Coronary artery (tissue), 2 donors: ENCODE data around the gene GALNT18.
"Not testable (repeated sequence)": the region's sequence is repeated elsewhere in the genome, so short reads cannot be mapped to it uniquely, and the experiment has no call there.

Source experiments
- DNase-seq: peaks from one replicate; pipeline ENCODE4 v3.0.0-alpha.2; 2017; ENCODE audit warnings: low spot score
- H3K27ac ChIP-seq, 2 donors: fragments of 200-600 bp; sonication (generic); one replicate each; pipeline ENCODE4 v1.5.1; 2016 to 2019
- H3K4me3 ChIP-seq: fragments of 200-600 bp; sonication (generic); 2 replicates; pipeline ENCODE4 v1.5.1; 2016; ENCODE audit warnings: mild to moderate bottlenecking, moderate library complexity
- TF ChIP-seq, protein P1 (sequence below): fragments of 200-600 bp; sonication (generic); IDR thresholded peaks from one replicate; pipeline ENCODE4 v1.5.1; 2019; ENCODE audit warnings: antibody characterized with exemption

The GALNT18 gene

DNA sequence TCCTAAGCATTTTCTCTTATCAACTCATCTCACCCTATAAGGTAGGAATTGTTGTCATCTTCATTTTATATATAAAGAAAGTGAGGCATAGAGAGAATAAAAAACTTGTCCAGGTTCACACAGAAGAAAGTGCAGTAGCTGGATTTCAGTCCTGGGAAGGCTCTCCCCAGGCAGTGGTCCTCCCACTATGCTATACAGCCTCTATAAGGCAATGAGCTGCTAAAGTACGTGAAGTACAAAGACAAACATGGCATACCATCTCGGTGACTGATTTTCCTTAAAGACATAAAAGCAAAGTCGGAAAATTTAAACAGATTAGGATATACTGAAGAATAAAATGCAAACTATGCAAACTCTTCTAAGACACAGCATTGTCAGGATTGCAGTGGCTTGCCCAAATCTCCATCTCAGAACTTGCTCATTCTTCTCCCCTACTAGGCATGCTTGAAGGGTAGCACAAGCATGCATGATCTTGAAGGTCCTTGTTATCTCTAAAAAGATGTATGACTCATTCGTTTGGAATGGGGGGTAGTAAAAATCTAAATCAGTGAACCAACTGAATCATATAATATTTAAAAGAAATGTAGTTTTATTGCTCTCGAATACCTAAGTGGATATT is 171.0 kb downstream of the GALNT18 start:
- H3K4me3 ChIP-seq = no peak overlapping the region
- peak overlapping the region; percentile 43 to 90 for H3K27ac ChIP-seq
- TF ChIP-seq, protein P1, sequence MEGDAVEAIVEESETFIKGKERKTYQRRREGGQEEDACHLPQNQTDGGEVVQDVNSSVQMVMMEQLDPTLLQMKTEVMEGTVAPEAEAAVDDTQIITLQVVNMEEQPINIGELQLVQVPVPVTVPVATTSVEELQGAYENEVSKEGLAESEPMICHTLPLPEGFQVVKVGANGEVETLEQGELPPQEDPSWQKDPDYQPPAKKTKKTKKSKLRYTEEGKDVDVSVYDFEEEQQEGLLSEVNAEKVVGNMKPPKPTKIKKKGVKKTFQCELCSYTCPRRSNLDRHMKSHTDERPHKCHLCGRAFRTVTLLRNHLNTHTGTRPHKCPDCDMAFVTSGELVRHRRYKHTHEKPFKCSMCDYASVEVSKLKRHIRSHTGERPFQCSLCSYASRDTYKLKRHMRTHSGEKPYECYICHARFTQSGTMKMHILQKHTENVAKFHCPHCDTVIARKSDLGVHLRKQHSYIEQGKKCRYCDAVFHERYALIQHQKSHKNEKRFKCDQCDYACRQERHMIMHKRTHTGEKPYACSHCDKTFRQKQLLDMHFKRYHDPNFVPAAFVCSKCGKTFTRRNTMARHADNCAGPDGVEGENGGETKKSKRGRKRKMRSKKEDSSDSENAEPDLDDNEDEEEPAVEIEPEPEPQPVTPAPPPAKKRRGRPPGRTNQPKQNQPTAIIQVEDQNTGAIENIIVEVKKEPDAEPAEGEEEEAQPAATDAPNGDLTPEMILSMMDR = no peak
- DNase-seq = no peak

DNA sequence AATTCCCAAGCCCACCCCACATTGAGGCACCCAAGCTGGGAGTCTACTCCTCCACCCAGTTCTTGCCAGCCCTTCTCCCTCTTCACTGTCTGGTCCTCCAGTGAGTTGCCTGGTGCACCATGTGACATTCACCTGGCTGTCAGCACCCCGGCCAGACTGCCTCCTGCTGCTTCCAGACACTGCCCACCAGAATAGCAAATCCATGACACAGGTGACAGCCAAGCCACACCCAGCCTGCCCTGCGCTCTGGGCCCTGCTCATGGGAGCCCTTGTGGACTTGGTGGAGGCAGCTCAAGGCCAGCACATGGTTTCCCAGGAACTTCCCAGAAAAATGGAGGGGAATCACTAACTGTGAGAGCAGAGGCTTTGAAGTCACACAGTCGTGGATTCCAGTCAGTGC is 172.5 kb downstream of the GALNT18 start:
- Histone ChIP-seq H3K27ac (peak overlapping the region in 1 of 2 donors; percentile 90), H3K4me3 (no peak overlapping the region)
- TF ChIP-seq, protein P1 = no peak
- no peak for DNase-seq

DNA sequence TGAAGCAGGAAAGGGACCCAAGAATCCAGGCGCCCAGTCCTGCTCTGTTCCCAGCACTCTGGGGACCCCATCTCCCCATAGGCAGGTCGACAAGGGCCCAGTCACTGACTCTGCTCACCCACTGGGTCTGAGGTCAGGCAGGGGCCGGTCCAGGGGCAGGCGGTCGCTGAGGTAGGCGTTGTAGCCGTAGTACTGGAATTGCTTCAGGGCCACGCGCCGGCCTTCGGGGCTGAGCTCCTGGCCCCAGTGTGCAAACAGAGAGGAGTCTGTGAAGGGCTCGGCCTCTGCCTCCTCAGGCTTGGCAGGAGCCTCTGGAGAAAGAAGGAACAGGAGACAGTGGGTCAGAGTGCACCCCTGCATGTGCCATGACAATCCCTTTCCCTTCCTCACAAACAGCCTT is 173.2 kb downstream of the GALNT18 start:
- Histone ChIP-seq H3K4me3 (no peak overlapping the region), H3K27ac (peak overlapping the region in 1 of 2 donors; percentile 90)
- TF ChIP-seq, protein P1 = no peak
- DNase-seq = no peak

DNA sequence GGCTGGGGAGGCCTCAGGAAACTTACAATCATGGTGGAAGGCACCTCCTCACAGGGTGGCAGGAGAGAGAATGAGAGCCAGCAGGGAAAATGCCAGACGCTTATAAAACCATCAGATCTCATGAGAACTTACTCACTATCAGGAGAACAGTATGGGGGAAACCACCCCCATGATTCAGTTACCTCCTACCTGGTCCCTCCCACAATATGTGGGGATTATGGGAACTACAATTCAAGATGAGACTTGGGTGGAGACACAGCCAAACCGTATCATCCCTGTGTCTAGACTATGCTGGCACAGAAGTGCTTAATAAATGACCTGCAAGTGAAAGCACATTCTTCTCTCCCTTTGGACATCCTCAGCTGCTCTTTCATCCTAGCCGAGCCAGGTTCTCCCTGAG is 174.2 kb downstream of the GALNT18 start:
- not testable (repeated sequence) for H3K4me3 ChIP-seq, H3K27ac ChIP-seq, DNase-seq

DNA sequence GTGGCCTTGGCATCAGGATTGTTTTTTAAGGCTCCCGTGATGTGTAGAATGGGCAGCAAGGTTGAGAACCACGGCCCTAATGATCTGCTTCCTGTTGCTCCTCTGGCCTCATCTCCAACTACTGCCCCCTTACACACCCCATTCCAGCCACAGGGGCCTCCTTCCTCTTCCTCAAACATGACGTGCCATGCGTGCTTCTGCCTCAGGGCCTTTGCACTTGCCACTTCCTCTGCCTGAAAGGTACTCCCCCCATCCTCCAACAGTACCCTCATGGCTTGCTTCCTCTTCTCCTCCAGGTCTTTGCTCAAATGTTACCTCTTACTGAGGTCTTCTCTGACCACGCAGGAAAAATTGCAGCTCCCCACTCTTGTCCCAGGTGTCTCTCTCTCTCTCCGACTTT is 174.8 kb downstream of the GALNT18 start:
- no peak for DNase-seq
- Histone ChIP-seq H3K27ac (peak overlapping the region in 1 of 2 donors; percentile 6), H3K4me3 (no peak overlapping the region)
- TF ChIP-seq, protein P1 = no peak

DNA sequence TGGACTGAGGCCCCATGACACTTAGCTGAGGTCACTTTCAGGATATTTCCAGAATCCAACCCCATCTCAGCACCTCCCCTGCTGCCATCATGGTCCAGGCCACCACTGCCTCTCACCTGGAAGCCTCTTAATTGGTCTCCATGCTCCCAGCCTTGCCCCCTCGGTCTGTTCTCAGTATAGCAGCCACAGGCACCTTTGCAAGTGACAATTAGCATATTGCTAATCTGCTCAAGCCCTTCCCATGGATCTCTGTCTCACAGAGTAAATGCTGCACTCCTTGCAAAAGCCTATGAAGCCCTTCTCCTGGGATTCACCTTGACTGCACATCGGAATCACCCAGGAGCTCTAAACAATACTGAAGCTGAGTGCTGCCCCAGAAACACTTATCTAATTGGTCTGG is 175.2 kb downstream of the GALNT18 start:
- TF ChIP-seq, protein P1 = no peak
- DNase-seq = no peak

DNA sequence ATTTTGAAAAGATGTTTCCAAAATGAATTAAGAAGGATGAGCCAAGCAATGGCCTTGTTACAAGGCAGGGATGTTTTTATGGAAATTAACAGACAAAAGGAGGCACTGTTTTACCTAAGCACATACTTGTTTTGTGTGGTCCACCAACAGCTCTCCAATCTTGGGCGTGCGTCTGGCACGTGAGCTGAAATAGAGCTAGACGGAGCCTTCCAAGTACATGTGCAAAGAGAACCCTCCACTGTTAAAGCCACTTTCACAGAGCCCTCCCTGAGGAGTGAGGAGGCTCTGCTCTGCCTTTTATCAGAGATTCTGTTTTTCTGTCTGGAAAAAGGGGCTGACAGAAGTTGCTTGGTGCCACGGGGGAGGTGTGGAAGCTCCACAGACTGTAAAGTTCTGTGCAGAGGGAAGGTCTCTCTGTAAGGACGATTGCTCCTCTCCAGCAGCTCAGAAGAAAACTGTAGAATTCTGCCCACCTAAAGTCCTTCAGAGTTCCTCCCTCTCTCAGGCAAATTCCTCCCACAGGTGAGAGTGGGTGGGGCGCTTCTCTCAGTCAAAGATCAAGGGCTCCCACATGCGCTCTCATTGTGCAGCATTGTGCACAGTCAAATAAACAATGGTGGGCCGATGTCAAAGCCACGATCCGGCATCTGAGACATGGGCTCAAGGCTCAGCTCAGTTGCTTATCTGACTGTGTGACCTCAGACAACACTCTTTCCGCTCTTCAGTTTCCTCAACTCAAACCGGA is 176.2 kb downstream of the GALNT18 start:
- no peak for DNase-seq
- TF ChIP-seq, protein P1 = no peak
- H3K27ac ChIP-seq = peak overlapping the region in 1 of 2 donors; percentile 90
- no peak overlapping the region for H3K4me3 ChIP-seq

More for the DNA sequence above, 175.2 kb downstream of the GALNT18 start:
- Histone ChIP-seq H3K27ac (peak overlapping the region in 1 of 2 donors; percentile 6), H3K4me3 (no peak overlapping the region)
